A549 (cell line): ENCODE data around the gene ATP8B4. TPM values are rescaled to one million over a fixed set of nuclear protein-coding genes. Genes with fewer than 3 reads are reported as not detected.

Source experiments
- ATAC-seq, 2 experiments: fragments of 200-7000 bp in 1 of 2; fragments of >200 bp in 1 of 2; cut with Nextera tagmentation in 1 of 2; cut with Tn5 transposase in 1 of 2; 3 replicates each; pipeline versions ENCODE4 v1.8.0 to v1.9.1; 2018 to 2020; ENCODE audit warnings: mild to moderate bottlenecking in 1 of 2, moderate library complexity in 1 of 2
- CTCF ChIA-PET: fragments of 300-600 bp; sonication (Branson Sonifier 250); formaldehyde crosslinking; extraction: SDS; loops from one replicate; lab custom pipeline; 2021; ENCODE audit warnings: antibody characterized with exemption, inconsistent platforms; lab: Yijun Ruan, JAX
- POLR2A ChIA-PET: fragments of 350-600 bp; formaldehyde crosslinking; extraction: SDS; loops from one replicate; lab custom pipeline; 2021; ENCODE audit warnings: antibody characterized with exemption, inconsistent platforms; lab: Yijun Ruan, JAX
- DNase-seq, 2 experiments: peaks; one replicate each; pipeline versions ENCODE4 v3.0.0 to v3.0.0-alpha.2; 2011 to 2016; ENCODE audit warnings: low read depth in 1 of 2, low spot score in 1 of 2
- FAIRE-seq: peaks from 2 replicates; lab custom pipeline; 2011; peaks lifted over from hg19 to GRCh38; lab: Jason Lieb, UNC
- H3K27ac ChIP-seq, 2 experiments: fragments of >200 bp; sonication (Bioruptor Twin); formaldehyde crosslinking; 3 replicates each; pipeline ENCODE4 v1.5.1; 2016 to 2017
- H3K4me1 ChIP-seq: fragments of >200 bp; sonication (Bioruptor Twin); formaldehyde crosslinking; 3 replicates; pipeline ENCODE4 v1.6.1; 2016
- H3K4me2 ChIP-seq: fragments of >200 bp; sonication (Bioruptor Twin); formaldehyde crosslinking; 3 replicates; pipeline ENCODE4 v1.6.1; 2016
- H3K4me3 ChIP-seq: fragments of >200 bp; sonication (Bioruptor Twin); formaldehyde crosslinking; 3 replicates; pipeline ENCODE4 v1.5.1; 2016
- H3K9me3 ChIP-seq: fragments of >200 bp; sonication (Bioruptor Twin); formaldehyde crosslinking; 3 replicates; pipeline ENCODE4 v1.6.1; 2016
- BHLHE40 ChIP-seq: IDR thresholded peaks from 2 replicates; pipeline ENCODE4 v1.6.1; 2012; ENCODE audit warnings: low read depth, low read length, inconsistent platforms
- CBX2 ChIP-seq: fragments of 200-600 bp; sonication (generic); IDR thresholded peaks from 2 replicates; pipeline ENCODE4 v1.6.1; 2016; ENCODE audit warnings: low read depth, mild to moderate bottlenecking, borderline replicate concordance
- CBX8 ChIP-seq: fragments of 200-600 bp; sonication (generic); IDR thresholded peaks from 2 replicates; pipeline ENCODE4 v1.6.1; 2016
- CHD2 ChIP-seq: fragments of 150-350 bp; IDR thresholded peaks from 2 replicates; pipeline ENCODE4 v1.6.1; 2014; ENCODE audit warnings: low read length; ENCODE audit not compliant: partially characterized antibody
- EHF ChIP-seq: fragments of 250-450 bp; sonication (Bioruptor Pico); IDR thresholded peaks from 2 replicates; pipeline ENCODE4 v1.5.0; 2020; ENCODE audit warnings: mild to moderate bottlenecking
- FOSB ChIP-seq: fragments of 250-450 bp; sonication (Bioruptor Pico); IDR thresholded peaks from 2 replicates; pipeline ENCODE4 v1.5.0; 2020; ENCODE audit warnings: mild to moderate bottlenecking, moderate library complexity
- FOSL2 ChIP-seq, 2 experiments: fragments of 450-650 bp in 1 of 2; fragments of >200 bp in 1 of 2; sonication (Bioruptor Twin) in 1 of 2; formaldehyde crosslinking; IDR thresholded peaks; 2 replicates each; pipeline versions ENCODE4 v1.5.0 to v1.6.1; 2016 to 2020; ENCODE audit warnings: mild to moderate bottlenecking in 1 of 2, moderate library complexity in 1 of 2
- HEYL ChIP-seq: fragments of 250-450 bp; sonication (Bioruptor Pico); IDR thresholded peaks from 2 replicates; pipeline ENCODE4 v1.8.0; 2021; ENCODE audit warnings: mild to moderate bottlenecking, moderate library complexity
- HOXB13 ChIP-seq: fragments of 250-450 bp; sonication (Bioruptor Pico); IDR thresholded peaks from 2 replicates; pipeline ENCODE4 v1.5.0; 2020; ENCODE audit warnings: low read depth, mild to moderate bottlenecking, moderate library complexity
- HOXB5 ChIP-seq: fragments of 250-450 bp; sonication (Bioruptor Pico); IDR thresholded peaks from 2 replicates; pipeline ENCODE4 v1.5.0; 2020; ENCODE audit warnings: mild to moderate bottlenecking, moderate library complexity
- MAFK ChIP-seq: fragments of 450-650 bp; IDR thresholded peaks from 2 replicates; pipeline ENCODE4 v1.6.1; 2014; ENCODE audit not compliant: partially characterized antibody
- NPAS2 ChIP-seq: fragments of 250-450 bp; sonication (Bioruptor Pico); IDR thresholded peaks from 2 replicates; pipeline ENCODE4 v1.8.0; 2022; ENCODE audit warnings: mild to moderate bottlenecking, moderate library complexity, borderline replicate concordance
- PHF8 ChIP-seq: fragments of 200-600 bp; sonication (generic); IDR thresholded peaks from 2 replicates; pipeline ENCODE4 v1.6.1; 2016; ENCODE audit warnings: low read depth, mild to moderate bottlenecking, antibody characterized with exemption, moderate library complexity, borderline replicate concordance
- POLR2A ChIP-seq: IDR thresholded peaks from 2 replicates; pipeline ENCODE4 v1.6.1; 2012; ENCODE audit warnings: mild to moderate bottlenecking, low read length
- TP53 ChIP-seq: fragments of 250-450 bp; sonication (Bioruptor Pico); IDR thresholded peaks from 2 replicates; pipeline ENCODE4 v1.5.0; 2021; ENCODE audit warnings: mild to moderate bottlenecking, moderate library complexity
- ZFP36 ChIP-seq: fragments of 450-650 bp; IDR thresholded peaks from 2 replicates; pipeline ENCODE4 v1.6.1; 2014; ENCODE audit warnings: borderline replicate concordance; ENCODE audit not compliant: partially characterized antibody
- ZSCAN20 ChIP-seq: fragments of 250-450 bp; sonication (Bioruptor Pico); IDR thresholded peaks from 2 replicates; pipeline ENCODE4 v1.8.0; 2022; ENCODE audit warnings: mild to moderate bottlenecking, moderate library complexity
- WGBS: methylation state at CpG from one replicate; pipeline ENCODE4 v1.1.6; 2017; ENCODE audit errors: missing lambda C conversion rate; 5-methylcytosine and 5-hydroxymethylcytosine counted together
- polyA plus RNA-seq, 4 experiments: library from polyadenylated mRNA; depleted of rRNA in 3 of 4; stranded (reverse); fragments of >200 nt; fragmentation: RNase III in 1 of 4; extraction: RNeasy Plus Mini Kit Qiagen cat#74134 plus additional on column Dnase treatment in 1 of 4; gene quantifications; 2 replicates in 3 of 4; 3 replicates in 1 of 4; pipeline ENCODE4 v1.2.3, GENCODE V29; 2011 to 2017
- TF ChIP-seq, protein P1 (sequence below): IDR thresholded peaks from 2 replicates; pipeline ENCODE4 v1.6.1; 2012
- TF ChIP-seq, protein P2 (sequence below): fragments of 250-450 bp; sonication (Bioruptor Pico); IDR thresholded peaks from 2 replicates; pipeline ENCODE4 v1.5.0; 2020; ENCODE audit warnings: low read depth, mild to moderate bottlenecking, moderate library complexity
- TF ChIP-seq, protein P3 (sequence below): fragments of 150-350 bp; IDR thresholded peaks from 2 replicates; pipeline ENCODE4 v1.6.1; 2014; ENCODE audit warnings: low read depth, mild to moderate bottlenecking, low read length

The ATP8B4 gene
- polyA plus RNA-seq, 2 of the 4 experiments (the other 2 are of a cell fraction), result 0.88 to 1.7 TPM

DNA sequence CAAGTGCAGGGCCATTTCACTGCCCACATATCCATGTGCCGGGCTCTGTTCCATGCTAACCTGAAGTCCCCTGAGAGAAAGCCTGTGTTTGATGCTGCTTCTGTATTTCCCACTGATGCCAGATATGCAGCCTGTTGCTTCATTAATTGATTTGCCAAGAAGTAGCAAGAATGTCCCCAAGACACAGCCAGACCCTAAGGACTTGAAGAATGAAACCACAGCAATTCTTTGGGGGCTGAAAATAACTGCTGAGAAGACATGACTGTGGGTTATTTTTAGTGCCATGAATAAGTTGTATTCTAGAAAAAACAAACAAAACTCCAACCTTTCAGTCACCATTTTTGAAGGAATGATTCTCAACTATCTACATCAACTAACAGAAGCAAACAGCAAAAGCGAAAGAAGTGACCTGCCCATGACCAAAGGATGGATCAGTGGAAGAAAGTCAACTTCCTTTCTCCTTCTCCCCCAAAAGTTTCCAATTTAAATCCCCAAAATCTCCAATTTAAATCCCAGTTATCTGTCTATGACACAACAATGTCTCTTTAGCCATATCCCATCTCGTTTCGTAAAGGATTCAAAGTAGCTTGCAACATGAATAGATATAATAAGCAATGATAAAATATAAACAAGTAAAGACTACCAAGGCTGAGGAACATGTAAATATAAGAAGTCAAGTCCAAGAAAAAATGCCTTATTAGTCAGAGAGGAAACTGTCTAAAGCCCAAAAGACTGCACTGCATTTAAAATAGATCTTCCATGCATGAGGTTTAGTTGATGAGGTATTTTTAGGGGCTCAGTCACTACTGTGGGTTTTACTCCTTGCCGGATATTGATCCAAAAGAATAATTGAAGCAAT lies 271.4 kb downstream of the ATP8B4 start:
- H3K4me3 ChIP-seq, result no peak overlapping the region
- peak; percentile 58 to 79; a peak in 5 of 6 replicates for ATAC-seq
- TF ChIP-seq BHLHE40 (no peak), ZSCAN20 (CRISPR knock-in tag) (0 out of 2 replicates have a peak, but pooled peaks have one; percentile 28), ZFP36 (no peak), HOXB5 (CRISPR knock-in tag) (peak; percentile 36; the same call in 1 of the 2 replicates), HOXB13 (peak; percentile 65; the same call in 1 of the 2 replicates), MAFK (peak; percentile 40), EHF (CRISPR knock-in tag) (peak; percentile 72; the same call in 1 of the 2 replicates), CBX8 (no peak), CHD2 (no peak), HEYL (CRISPR knock-in tag) (no peak), PHF8 (no peak), TP53 (no peak), FOSB (CRISPR knock-in tag) (no peak), CBX2 (no peak), POLR2A (no peak)
- TF ChIP-seq, protein P1, sequence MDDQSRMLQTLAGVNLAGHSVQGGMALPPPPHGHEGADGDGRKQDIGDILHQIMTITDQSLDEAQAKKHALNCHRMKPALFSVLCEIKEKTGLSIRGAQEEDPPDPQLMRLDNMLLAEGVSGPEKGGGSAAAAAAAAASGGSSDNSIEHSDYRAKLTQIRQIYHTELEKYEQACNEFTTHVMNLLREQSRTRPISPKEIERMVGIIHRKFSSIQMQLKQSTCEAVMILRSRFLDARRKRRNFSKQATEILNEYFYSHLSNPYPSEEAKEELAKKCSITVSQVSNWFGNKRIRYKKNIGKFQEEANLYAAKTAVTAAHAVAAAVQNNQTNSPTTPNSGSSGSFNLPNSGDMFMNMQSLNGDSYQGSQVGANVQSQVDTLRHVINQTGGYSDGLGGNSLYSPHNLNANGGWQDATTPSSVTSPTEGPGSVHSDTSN, result no peak
- TF ChIP-seq, protein P2, sequence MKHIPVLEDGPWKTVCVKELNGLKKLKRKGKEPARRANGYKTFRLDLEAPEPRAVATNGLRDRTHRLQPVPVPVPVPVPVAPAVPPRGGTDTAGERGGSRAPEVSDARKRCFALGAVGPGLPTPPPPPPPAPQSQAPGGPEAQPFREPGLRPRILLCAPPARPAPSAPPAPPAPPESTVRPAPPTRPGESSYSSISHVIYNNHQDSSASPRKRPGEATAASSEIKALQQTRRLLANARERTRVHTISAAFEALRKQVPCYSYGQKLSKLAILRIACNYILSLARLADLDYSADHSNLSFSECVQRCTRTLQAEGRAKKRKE (CRISPR knock-in tag), result no peak
- TF ChIP-seq, protein P3, sequence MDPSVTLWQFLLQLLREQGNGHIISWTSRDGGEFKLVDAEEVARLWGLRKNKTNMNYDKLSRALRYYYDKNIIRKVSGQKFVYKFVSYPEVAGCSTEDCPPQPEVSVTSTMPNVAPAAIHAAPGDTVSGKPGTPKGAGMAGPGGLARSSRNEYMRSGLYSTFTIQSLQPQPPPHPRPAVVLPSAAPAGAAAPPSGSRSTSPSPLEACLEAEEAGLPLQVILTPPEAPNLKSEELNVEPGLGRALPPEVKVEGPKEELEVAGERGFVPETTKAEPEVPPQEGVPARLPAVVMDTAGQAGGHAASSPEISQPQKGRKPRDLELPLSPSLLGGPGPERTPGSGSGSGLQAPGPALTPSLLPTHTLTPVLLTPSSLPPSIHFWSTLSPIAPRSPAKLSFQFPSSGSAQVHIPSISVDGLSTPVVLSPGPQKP, result no peak
- TF ChIP-seq, all 56 proteins: peak for 5
- WGBS, result 30% methylated on average over 5 of the region's 5 CpGs
- FAIRE-seq (peak; percentile 98), DNase-seq (no peak)
- CTCF ChIA-PET, result interaction anchor here (1.0 to 2.0 kb wide), 3 partner anchors 15 to 204 kb away, joined by 3 to 6 read pairs (median 5); no protein-coding TSS in a partner anchor
- Histone ChIP-seq H3K9me3 (peaks cover 36% of the 10 kb centered on the region), H3K27ac (peak overlapping the region; percentile 89 to 90), H3K4me1 (peaks cover 36% of the 10 kb centered on the region), H3K4me2 (peak overlapping the region; percentile 73)
- POLR2A ChIA-PET, result no interaction called here

DNA sequence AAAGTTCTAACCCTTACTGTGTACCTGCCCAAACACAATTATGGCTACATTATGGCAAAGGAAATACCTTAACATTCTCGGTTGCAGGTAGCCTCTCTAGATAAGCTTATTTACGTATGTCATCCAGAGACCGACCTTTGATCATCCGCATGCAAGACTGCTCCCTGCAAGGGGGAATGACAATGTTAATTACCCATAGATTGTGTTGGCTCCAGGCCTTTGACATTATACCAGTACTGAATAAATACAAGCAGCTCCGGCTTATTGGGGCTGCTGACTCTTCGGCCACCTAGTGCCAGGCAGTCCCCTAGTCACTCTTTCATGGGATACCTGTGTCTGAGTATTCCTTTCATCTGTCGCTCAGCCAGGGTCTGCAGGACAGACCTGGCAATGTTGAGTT lies 274.6 kb downstream of the ATP8B4 start:
- H3K4me1 ChIP-seq, result peaks cover 33% of the 10 kb centered on the region
- H3K4me3 ChIP-seq, result no peak overlapping the region
- CTCF ChIA-PET, result interaction anchor here (1.0 to 1.3 kb wide), 3 partner anchors 10 to 14 kb away, joined by 3 read pairs; no protein-coding TSS in a partner anchor
- DNase-seq (no peak), ATAC-seq (no peak), FAIRE-seq (no peak)
- TF ChIP-seq CHD2 (no peak), ZFP36 (peak; percentile 54), NPAS2 (CRISPR knock-in tag) (no peak)
- POLR2A ChIA-PET, result no interaction called here
- H3K9me3 ChIP-seq, result peaks cover 33% of the 10 kb centered on the region
- 78% methylated on average over 7 of the region's 7 CpGs for WGBS
- H3K4me2 ChIP-seq, result no peak overlapping the region
- H3K27ac ChIP-seq, result peak overlapping the region; percentile 89 to 90; a peak in 5 of 6 replicates

- TF ChIP-seq BHLHE40, result no peak
- no peak for TF ChIP-seq FOSL2 (IDR thresholded peaks at IDR 0.05)
- TF ChIP-seq FOSL2 (CRISPR knock-in tag; IDR thresholded peaks at IDR 0.05), result peak; percentile 57
- DNase-seq, result peak in 1 of 2 experiments; percentile 24
These were observed 275.3 kb downstream of the ATP8B4 start for GRCh38 chr15:49843725-49844124.

More at GRCh38 chr15:49843725-49844124, 275.3 kb downstream of the ATP8B4 start:
- 67% methylated on average over 5 of the region's 5 CpGs for WGBS
- no peak overlapping the region for H3K4me3 ChIP-seq
- H3K4me1 ChIP-seq, result peaks cover 26% of the 10 kb centered on the region
- peaks cover 39% of the 10 kb centered on the region for H3K9me3 ChIP-seq
- POLR2A ChIA-PET, result no interaction called here
- no peak overlapping the region for H3K4me2 ChIP-seq
- CTCF ChIA-PET, result interaction anchor here (1.3 kb wide), 1 partner anchor 11 kb away, joined by 3 read pairs; no protein-coding TSS in a partner anchor
- H3K27ac ChIP-seq, result peak overlapping the region; percentile 89 to 90; a peak in 5 of 6 replicates
- ATAC-seq (no peak), FAIRE-seq (no peak)
